Activated T-helper 9 cell treated with anti-CD3 and anti-CD28 coated beads, Interleukin-2, amount 50 U/mL, for 16 hours (primary cell): Measurements from ENCODE around the gene ITGAV.
A peak's percentile ranks its signal among the peaks of the same experiment; 100 is the strongest.

Experiments used
- DNase-seq: peaks from one replicate; pipeline ENCODE4 v3.0.0-alpha.2; 2020; ENCODE audit warnings: low read depth

The ITGAV gene

DNA sequence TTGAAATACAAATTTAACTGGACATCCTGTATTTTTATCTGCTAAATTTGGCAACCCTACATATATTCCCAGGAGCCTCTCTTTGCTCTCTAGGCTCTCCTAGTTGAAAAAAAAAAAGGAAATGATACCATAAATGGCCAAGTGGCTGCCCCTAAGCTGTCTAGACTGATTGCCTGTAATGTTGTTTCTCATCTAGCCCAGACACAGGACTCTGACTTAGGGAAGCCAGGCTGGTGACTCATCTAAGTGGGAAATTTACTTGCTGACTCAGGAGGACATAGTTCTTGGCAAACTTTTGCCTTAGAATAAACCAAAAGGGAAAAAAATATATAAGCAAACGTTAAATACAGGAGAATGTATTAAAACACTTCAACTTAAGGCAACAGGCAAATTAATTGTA lies 14.6 kb upstream of the ITGAV start:
- no peak for DNase-seq

DNA sequence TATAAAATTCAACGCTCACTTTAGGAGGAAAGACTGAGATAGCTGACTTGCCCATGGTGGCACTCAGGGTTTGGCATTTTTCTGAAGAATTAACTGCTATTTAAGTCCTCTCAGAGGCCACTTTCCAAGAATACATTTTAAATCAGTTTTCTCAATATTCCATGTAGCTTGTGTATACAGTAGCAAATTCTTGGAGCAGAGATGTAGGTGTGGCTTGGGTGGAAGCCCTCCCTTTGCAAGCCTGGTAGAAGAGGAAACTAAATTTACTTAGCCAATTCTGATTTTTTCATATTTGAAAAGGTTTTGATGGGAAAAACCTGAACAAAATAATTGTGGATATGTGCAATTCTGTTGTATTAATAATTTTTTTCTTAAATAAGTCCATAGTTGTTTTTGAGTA lies 14.0 kb upstream of the ITGAV start:
- no peak for DNase-seq

DNA sequence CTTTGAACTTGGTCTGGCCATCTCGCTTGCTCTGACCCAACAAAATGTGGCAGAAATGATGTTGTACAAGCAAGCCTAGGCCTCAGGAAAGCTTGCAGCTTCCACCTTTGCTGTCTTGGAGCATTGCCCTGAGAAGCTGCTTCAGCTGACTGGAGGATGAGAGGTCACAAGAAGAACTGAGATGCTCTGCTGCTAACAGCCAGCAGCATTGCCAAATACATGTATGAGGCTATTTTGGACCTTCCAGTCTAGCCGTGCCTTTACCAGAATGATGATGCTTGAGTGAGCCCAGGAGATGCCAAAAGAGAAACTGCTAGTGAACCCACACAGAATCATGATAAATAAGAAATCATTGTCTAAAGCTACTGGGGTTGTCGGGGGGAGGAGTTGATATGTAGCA lies 13.2 kb upstream of the ITGAV start:
- no peak for DNase-seq

DNA sequence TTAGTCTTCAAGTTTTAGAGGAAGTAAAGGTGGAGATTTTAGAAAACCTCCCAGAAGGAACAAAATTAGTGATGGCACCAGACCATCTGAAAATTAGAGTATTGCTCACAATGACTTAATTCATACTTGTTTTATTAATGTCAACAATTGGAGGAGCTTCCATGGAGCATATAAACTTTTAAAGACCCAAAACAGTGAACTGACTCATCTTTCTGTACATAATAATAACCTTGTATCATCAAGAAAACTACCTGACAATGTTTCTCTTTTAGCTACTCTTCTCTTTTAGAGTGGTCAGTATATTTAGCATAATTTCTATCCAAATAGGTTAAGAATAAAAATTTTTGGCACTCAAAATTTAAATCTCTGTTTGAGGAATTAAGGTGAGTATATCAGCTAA lies 7.2 kb upstream of the ITGAV start:
- no peak for DNase-seq

- DNase-seq, result no peak
Measured at GRCh38 chr2:186584053-186584452, 5.8 kb upstream of the ITGAV start.

DNA sequence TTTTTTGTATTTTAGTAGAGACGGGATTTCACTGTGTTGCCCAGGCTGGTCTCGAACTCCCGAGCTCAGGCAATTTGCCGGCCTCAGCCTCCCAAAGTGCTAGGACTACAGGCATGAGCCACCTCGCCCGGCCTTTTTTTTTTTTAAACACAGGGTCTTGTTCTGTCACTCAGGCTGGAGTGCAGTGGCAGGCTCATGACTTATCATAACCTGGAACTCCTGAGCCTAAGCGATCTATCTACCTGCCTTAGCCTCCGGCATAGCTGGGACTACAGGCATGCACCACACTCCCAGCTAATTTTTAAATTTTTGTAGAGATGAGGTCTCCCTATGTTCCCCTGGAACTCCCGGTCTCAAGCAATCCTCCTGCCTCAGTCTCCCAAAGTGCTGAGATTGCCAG lies 1.4 kb upstream of the ITGAV start:
- no peak for DNase-seq

DNA sequence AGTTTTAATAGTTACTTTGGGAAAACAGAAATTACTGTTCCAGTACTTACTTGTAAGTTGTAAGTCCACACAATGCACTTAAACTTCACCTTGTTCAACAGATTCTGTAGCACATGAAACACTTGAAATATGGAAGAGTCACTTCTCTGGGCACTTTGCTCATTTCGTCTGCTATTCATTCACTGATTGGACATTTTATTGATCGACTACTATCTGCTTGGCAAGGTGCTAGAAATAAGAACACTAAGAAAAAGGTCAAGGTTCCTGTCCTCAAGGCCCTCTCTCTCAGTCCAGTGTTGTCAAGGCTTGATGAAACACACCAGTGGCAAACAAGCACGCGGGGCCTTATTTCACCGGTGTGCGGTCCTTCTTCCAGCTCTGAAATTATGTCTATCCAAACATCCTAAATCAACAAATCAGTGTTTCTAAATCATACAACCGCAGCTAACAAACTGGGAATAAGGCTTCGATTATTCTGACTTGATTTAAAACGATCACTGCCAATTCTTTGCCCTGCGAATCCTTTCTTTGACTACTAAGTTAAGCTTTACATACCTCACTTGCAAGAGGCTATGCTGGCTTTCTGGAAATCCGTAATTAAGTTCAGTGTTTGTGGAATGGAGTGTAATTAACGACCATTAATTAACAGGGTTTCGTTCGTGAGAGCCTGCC lies 780 bp upstream of the ITGAV start:
- DNase-seq, result no peak

- peak; percentile 8 for DNase-seq
Measured at GRCh38 chr2:186590350-186590758, 498 bp downstream of the ITGAV start.

DNA sequence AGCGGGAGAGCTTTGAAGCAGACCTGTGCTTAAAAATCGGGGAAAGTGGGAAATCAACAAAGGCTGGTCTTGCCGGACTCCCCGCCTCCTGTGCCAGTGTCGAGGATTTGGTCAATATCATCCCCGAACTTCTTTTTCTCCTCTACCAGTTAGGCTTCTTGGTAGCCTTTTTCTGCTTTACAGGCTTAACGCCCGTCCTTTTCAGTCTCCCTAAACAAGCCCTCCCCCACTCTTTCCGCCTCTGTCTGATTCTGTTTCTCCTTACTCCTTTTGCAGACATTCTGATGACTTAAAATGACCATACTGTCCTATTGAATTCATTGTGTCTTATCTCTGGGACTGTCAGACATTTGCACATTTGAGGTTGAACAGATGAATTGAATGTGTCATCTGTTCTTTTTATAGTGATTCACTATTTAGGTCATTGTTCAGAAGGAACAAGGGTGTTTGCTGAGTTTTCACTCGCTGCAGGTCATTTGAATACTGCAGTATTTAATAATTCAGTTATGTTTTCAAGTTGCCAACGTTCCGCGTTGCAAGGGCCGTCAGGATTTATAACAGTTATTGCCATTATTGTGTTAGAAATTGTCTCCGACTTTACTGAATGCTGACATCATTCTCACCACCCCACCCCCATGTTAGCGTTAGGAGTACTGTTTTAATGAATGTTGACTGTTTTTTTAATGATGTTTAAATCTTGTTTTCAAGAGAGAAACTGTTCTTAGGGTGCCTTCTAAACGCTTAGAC lies 1.1 kb downstream of the ITGAV start:
- no peak for DNase-seq

DNA sequence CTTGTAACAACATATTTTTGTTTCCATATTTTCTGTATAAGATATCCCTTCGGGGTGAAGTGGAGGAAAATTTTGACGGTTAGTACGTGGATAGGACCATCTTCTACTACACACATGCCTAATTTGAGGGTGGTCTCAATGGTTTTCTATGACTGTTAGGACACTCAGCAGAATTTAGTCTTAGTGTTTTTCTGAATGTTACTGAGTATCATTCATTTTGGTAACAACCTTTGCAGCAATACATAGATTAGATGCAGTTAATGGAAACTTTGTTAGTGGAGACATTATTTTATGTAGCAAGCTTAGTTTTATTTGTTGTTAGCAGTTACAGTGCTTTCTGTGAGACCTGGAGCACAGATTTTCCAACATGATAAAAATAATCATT lies 1.6 kb downstream of the ITGAV start:
- no peak for DNase-seq

GRCh38 chr2:186592137-186592875 lies 2.5 kb downstream of the ITGAV start:
- DNase-seq, result no peak

GRCh38 chr2:186593523-186593922 lies 3.7 kb downstream of the ITGAV start:
- DNase-seq, result no peak

DNA sequence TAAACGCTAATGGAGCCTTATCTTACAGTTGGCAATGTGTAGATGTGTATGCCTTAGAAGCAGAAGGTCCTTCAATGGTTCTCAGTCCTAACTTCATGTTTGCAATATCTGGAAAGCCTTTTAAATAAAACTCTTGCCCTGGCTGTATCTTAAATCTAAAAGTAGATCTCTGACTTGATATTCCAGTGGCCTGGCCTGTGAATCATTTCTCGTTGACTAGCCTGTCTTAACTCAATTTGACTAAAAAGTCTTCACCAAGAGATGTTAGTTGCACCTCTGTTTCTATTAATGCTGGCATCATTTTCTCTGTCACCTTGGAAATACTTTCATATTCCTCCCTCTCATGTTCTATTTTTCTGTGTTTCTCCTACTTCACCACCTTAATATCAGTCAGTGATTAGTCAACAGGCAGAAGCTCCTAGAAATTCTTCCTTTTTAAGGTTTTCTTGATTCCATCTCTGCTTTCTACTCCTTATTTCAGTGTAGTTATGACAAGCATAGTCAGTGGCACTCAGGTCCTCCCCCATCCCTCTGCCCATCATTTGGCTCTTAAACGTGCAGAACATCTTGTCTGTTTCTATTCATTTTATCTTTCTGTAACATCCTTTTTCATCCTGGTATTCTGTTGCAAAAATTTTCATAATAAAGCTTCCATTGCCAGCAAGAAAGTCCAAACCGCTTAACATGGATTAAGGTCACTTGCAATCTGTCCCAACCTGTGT lies 4.3 kb downstream of the ITGAV start:
- no peak for DNase-seq

GRCh38 chr2:186595219-186595618 lies 5.4 kb downstream of the ITGAV start:
- DNase-seq, result no peak

DNA sequence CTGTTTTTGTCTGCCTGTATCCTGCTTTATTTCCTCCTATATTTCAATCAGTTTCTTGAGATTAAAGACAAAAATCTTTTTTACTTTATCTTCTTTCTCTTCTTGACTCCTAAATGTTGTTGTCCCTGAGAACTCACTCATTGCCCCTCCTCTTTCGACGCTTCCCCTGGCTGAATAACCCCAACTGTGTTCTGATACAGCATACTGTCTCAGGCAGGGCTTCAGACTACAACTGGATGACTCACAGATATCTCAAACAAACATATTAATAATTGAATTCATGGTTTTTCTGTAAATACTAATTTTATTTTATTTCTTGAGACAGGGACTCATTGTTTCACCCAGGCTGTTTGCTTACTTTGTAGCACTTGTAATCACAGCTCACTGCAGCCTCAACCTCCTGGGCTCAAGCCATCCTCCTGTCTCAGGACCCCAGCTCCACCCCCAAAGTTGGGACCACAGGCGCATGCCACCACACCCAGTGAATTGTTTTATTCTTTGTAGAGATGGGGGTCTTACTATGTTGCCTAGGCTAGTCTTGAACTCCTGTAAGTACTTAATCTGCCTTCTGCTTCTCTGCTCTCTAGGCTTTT lies 9.4 kb downstream of the ITGAV start:
- DNase-seq, result no peak

DNA sequence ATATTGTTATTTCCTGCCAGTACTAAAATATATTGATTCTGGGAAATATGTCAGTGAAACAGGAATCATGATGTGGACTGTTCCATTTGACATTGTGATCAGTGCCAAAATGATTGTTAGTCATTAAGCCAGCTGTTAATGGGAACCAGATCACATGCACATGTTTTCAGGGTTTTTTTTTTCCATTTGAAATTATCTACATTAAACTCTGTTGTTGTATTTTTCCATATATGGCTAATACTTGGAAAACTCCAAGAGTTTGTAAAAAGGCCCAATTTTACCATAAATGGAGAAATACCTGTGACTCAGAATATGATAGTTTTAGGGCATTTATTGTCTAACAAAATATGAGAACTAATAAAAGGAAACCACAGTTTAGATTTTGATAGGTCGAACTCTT lies 13.4 kb downstream of the ITGAV start:
- no peak for DNase-seq

DNA sequence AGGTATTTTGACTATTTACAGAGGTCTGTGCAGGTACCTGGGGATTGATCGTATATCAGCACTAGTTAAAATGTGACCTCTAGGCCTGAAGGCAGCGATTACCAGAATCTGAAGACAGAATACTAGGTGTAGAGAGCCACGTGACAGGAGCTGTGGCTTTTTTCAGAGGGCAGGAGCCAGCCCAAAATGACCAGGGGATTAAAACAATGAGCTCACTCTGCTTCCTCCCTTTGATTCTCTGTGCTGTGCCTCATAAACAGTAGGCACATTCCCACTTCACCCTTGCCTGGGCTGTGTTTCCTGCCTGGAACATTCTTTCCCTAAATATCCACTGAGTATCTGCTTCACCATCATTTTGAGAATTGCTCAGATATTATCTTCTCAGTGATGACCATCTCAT lies 15.2 kb downstream of the ITGAV start:
- no peak for DNase-seq

DNA sequence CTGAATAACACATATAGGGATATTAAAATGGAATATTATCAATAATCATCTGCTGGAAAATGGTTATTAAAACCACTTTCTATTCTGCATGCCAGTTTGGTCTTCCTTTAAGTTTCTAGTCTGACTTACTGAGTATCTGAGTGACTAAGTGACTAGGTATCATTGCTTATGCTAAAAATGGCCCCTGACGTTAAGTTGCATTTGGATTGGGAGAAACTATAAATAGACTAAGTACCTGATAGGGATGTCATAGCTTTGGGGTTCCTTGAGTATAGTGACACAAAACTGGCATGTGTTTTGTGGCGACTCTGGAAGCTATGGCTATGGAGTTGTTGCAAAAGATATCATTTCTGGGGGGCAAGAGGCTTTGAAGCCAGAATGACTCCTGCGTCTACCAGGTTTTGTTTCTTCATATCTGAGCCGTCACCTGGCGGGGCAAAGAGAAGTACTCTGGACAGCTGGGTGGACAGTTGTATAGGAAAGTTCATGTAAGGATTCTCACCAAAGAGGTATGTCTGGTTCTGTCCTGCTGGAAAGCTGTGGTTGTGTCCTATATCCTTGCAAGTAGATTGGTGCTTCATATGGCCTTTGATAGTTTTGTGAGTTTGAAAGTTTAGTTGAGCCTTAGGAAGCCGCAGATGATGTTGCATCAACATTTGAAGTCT lies 17.9 kb downstream of the ITGAV start:
- no peak for DNase-seq

GRCh38 chr2:186610785-186611184 lies 20.9 kb downstream of the ITGAV start:
- DNase-seq, result no peak

DNA sequence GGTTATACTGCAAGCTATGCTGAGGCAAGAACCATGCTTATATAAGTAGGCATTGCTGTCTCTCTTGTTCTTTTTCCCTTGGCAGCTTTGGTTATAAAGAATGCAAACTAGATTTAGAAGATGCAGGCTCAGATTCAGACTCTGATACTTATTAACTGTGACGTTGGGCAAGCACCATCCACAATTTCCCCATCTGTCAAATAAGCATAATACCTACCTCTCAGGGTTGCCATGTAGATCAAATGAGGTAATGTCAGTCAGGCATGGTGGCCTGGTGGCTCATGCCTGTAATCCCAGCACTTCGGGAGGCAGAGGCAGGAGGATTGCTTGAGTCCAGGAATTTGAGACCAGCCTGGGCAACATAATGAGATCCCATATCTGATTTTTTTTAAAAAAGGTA lies 21.7 kb downstream of the ITGAV start:
- no peak for DNase-seq

DNA sequence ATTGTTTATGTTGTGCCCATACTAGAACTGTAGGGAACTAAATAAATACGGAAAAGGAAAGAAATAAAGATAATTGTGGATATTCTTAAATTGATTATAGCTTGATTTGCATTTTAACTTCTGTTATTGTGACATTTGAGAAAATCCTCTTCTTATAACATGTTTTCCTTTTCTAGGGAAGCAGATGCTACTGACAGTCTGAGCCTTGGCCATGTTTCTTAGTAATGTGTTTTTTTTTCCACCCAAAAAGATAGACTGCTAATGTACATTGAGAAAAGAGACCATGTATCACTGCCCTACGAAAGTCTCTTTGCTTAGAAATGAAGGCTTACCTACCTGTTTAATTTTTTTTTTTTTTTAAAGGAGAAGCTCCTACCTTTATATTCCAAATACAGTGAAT lies 22.2 kb downstream of the ITGAV start:
- no peak for DNase-seq
